Omental fat pad (tissue), 4 donors: Measurements from ENCODE around the gene CLASP1. TPM values are rescaled to one million over a fixed set of nuclear protein-coding genes. Genes with fewer than 3 reads are reported as not detected.

ENCODE experiments used
- ATAC-seq: fragments of 150-250 bp; one replicate; pipeline ENCODE4 v1.9.1; 2016; ENCODE audit warnings: mild to moderate bottlenecking, moderate library complexity; ENCODE audit not compliant: low FRiP score
- DNase-seq: peaks from one replicate; pipeline ENCODE4 v3.0.0-alpha.2; 2019; ENCODE audit warnings: low spot score
- CTCF ChIP-seq, 3 donors: fragments of 450-650 bp; IDR thresholded peaks; one replicate each; pipeline ENCODE4 v1.5.1; 2016 to 2017; ENCODE audit warnings: antibody characterized with exemption in 3 of 3, mild to moderate bottlenecking in 3 of 3, moderate library complexity in 2 of 3
- total RNA-seq, 4 donors: library from RNA; depleted of rRNA; stranded (reverse); fragments of >200 nt; gene quantifications; one replicate each; pipeline ENCODE4 v1.1.0, GENCODE V29; 2016

Gene CLASP1
- total RNA-seq, 4 donors from 2014 or later = 56.2 to 114 (median 64.5) TPM

- no peak for TF ChIP-seq CTCF (IDR thresholded peaks at IDR 0.05)
- DNase-seq (no peak), ATAC-seq (no peak)
Measured at GRCh38 chr2:121469356-121469755, 179.9 kb downstream of the CLASP1 start.

- no peak for TF ChIP-seq CTCF (IDR thresholded peaks at IDR 0.05)
- ATAC-seq (no peak), DNase-seq (no peak)
Measured at GRCh38 chr2:121468936-121469335, 180.3 kb downstream of the CLASP1 start.

- ATAC-seq = no peak
- DNase-seq = no peak
- no peak for TF ChIP-seq CTCF (IDR thresholded peaks at IDR 0.05)
Measured at GRCh38 chr2:121459291-121459690, 190.0 kb downstream of the CLASP1 start.

DNA sequence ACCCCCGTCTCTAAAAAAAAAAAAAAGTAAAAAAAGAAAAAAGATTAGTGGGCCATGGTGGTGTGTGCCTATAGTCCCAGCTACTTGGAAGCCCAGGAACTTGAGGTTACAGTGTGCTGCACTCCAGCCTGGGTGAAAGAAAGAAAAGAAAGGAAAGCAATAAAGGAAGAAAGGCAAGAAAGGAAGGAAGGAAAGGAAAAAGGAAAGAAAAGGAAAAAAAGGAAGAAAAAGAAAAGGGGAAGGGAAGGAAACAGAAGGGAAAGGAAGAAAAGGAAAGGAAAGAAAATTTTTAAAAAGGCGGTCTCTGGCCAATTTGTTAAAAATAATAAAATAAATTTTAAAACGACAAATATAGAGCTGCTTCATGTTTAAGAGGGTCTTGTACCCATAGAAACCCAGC is 192.9 kb downstream of the CLASP1 start:
- no peak for TF ChIP-seq CTCF (IDR thresholded peaks at IDR 0.05)
- no peak for DNase-seq
- ATAC-seq = no peak

DNA sequence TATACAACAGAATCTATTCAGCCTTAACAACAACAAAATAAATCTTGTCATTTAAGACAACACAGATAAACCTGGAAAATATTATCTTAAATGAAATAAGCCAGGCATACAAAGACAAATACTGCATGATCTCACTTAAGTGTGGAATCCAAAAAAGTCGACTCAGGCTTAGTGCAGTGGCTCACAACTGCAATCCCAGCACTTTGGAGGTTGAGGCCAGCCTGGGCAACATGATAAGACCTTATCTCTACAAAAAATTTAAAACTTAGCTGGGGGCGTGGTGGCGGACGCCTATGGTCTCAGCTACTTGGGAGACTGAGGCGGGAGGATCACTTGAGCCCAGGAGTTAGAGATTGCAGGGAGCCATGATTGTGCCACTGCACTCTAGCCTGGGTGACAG is 193.8 kb downstream of the CLASP1 start:
- DNase-seq (no peak), ATAC-seq (no peak)
- no peak for TF ChIP-seq CTCF (IDR thresholded peaks at IDR 0.05)

DNA sequence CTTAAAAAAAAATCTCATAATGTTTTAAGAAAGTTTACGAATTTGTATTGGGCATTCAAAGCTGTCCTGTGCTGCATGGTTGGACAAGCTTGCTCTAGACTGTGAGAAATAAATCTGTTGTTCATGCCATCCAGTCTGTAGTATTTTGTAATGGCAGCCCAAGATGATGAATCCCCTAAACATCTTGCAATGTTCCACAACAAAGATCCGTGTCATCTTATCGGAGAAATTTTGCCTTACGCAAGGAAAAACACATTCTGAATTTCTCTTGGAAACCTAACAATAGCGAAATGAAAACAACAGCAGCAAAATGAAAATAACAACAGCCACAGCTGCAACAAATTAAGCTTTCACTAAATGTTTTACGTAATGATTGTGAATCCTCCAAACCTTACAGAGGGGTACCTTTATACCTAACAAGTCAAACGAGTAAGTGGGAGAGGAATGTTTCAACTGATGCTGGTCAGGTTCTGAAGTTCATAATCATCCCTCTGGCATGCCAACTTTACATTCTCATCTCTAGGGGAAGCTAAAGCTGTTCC is 194.6 kb downstream of the CLASP1 start:
- ATAC-seq (no peak), DNase-seq (no peak)
- TF ChIP-seq CTCF (IDR thresholded peaks at IDR 0.05) = no peak

GRCh38 chr2:121451398-121451797 is 197.9 kb downstream of the CLASP1 start:
- TF ChIP-seq CTCF (IDR thresholded peaks at IDR 0.05) = no peak
- ATAC-seq = no peak
- DNase-seq = no peak
